ENCODE data around the gene VARS2. TPM values are rescaled to one million over a fixed set of nuclear protein-coding genes. Genes with fewer than 3 reads are reported as not detected.
A peak's percentile ranks its signal among the peaks of the same experiment; 100 is the strongest.

Gene VARS2
- polyA plus RNA-seq, 1 of the 3 experiments (the other 2 are of a cell fraction) = 31.2 TPM

- no peaks in the 10 kb centered on the region for H4K20me1 ChIP-seq (ENCODE audit: insufficient read depth)
- no peaks in the 10 kb centered on the region for H3K9me2 ChIP-seq
- H3K4me2 ChIP-seq = no peak overlapping the region
- ChIA-PET POLR2A (interaction anchor here (0.5 kb wide), 1 partner anchor 160 kb away, joined by 3 read pairs; no protein-coding TSS in a partner anchor), CTCF (interaction anchor here (1.3 to 7.6 kb wide), 7 partner anchors 34 to 207 kb away, joined by 4 to 103 read pairs (median 13); partner anchors contain the start of gene VARS2)
- no peaks in the 10 kb centered on the region for H3K27me3 ChIP-seq (ENCODE audit: insufficient read depth)
- H3K79me2 ChIP-seq (ENCODE audit: insufficient read depth) = peaks cover 12% of the 10 kb centered on the region
- peaks cover 5% of the 10 kb centered on the region for H3F3A ChIP-seq (replicated peaks; ENCODE audit: insufficient read depth)
- H2AFZ ChIP-seq (ENCODE audit: low read depth) = no peak overlapping the region
- peaks cover 14 to 22% of the 10 kb centered on the region in 2 experiments; a peak in 2 of 4 replicates for H3K4me1 ChIP-seq (ENCODE audit: control insufficient read depth in 1 of 2, insufficient read depth in 2 of 2, low read depth in 1 of 2, low read length in 1 of 2)
- no peak overlapping the region for H3K4me3 ChIP-seq (ENCODE audit: low read depth in 2 of 2, low read length in 1 of 2)
- H3K9me3 ChIP-seq = no peaks in the 10 kb centered on the region
- TF ChIP-seq SIN3A (IDR thresholded peaks at IDR 0.05; ENCODE audit: borderline replicate concordance, low read depth, low read length) (no peak), NRF1 (IDR thresholded peaks at IDR 0.05; ENCODE audit: low read depth, low read length) (no peak), RCOR1 (IDR thresholded peaks at IDR 0.05; ENCODE audit: low read length) (no peak), TCF12 (IDR thresholded peaks at IDR 0.05) (no peak), YY1 (IDR thresholded peaks at IDR 0.05; ENCODE audit: low read depth) (no peak), NFIC (IDR thresholded peaks at IDR 0.05; ENCODE audit: borderline replicate concordance) (no peak)
- WGBS (ENCODE audit: low lambda C conversion rate) = 75% methylated on average over 16 of the region's 16 CpGs
- no peak overlapping the region for H3K9ac ChIP-seq
- DNase-seq = peak; percentile 48
- H3K36me3 ChIP-seq (replicated peaks in 1 of 2; ENCODE audit: control insufficient read depth in 1 of 2, insufficient read depth in 2 of 2, low read length in 1 of 2) = no peaks in the 10 kb centered on the region
- H3K27ac ChIP-seq (ENCODE audit: low read depth in 2 of 2, low read length in 1 of 2) = no peak overlapping the region; a peak in 1 of 4 replicates
Observed at GRCh38 chr6:30880698-30881252, 33.3 kb upstream of the VARS2 start.

GRCh38 chr6:30881392-30882203, 32.4 kb upstream of the VARS2 start:
- Histone ChIP-seq H3K27me3 (ENCODE audit: insufficient read depth) (no peaks in the 10 kb centered on the region), H3K9me3 (no peaks in the 10 kb centered on the region), H3K4me1 (ENCODE audit: control insufficient read depth in 1 of 2, insufficient read depth in 2 of 2, low read depth in 1 of 2, low read length in 1 of 2) (peaks cover 12 to 30% of the 10 kb centered on the region in 2 experiments; a peak in 3 of 4 replicates), H3K9ac (no peak overlapping the region), H4K20me1 (ENCODE audit: insufficient read depth) (no peaks in the 10 kb centered on the region), H3K9me2 (no peaks in the 10 kb centered on the region), H3K27ac (ENCODE audit: low read depth in 2 of 2, low read length in 1 of 2) (no peak overlapping the region), H3K4me3 (ENCODE audit: low read depth in 2 of 2, low read length in 1 of 2) (no peak overlapping the region), H3K79me2 (ENCODE audit: insufficient read depth) (peaks cover 20% of the 10 kb centered on the region), H3K4me2 (no peak overlapping the region), H3K36me3 (replicated peaks in 1 of 2; ENCODE audit: control insufficient read depth in 1 of 2, insufficient read depth in 2 of 2, low read length in 1 of 2) (no peaks in the 10 kb centered on the region), H2AFZ (ENCODE audit: low read depth) (no peak overlapping the region), H3F3A (replicated peaks; ENCODE audit: insufficient read depth) (peaks cover under 1% of the 10 kb centered on the region)
- DNase-seq = peak; percentile 13
- TF ChIP-seq MXI1 (IDR thresholded peaks at IDR 0.05; ENCODE audit: low read depth, low read length) (no peak), EP300 (IDR thresholded peaks at IDR 0.05; ENCODE audit: borderline replicate concordance in 1 of 2, low read depth in 1 of 2, low read length in 1 of 2) (no peak), REST (IDR thresholded peaks at IDR 0.05; ENCODE audit: low read depth, low read length) (no peak), MEF2A (IDR thresholded peaks at IDR 0.05; ENCODE audit: borderline replicate concordance, low read depth) (no peak), RXRA (IDR thresholded peaks at IDR 0.05; ENCODE audit: borderline replicate concordance, low read depth) (no peak), USF2 (IDR thresholded peaks at IDR 0.05; ENCODE audit: borderline replicate concordance, low read depth, low read length) (no peak), SIN3A (IDR thresholded peaks at IDR 0.05; ENCODE audit: borderline replicate concordance, low read depth, low read length) (no peak), IRF3 (IDR thresholded peaks at IDR 0.05; ENCODE audit: low read depth, low read length) (no peak)
- 88% methylated on average over 14 of the region's 14 CpGs for WGBS (ENCODE audit: low lambda C conversion rate)
- ChIA-PET POLR2A (interaction anchor here (0.5 to 1.0 kb wide), 2 partner anchors 100 to 161 kb away, joined by 3 read pairs; no protein-coding TSS in a partner anchor), CTCF (interaction anchor here (1.3 to 7.6 kb wide), 8 partner anchors 33 to 350 kb away, joined by 3 to 103 read pairs (median 9); partner anchors contain the start of gene VARS2)
